Posterior cingulate gyrus (tissue), 11 donors: ENCODE data around the gene DDX24.
A peak's percentile ranks its signal among the peaks of the same experiment; 100 is the strongest.

Experiments used
- DNase-seq, 10 donors: peaks; one replicate each; pipeline versions ENCODE4 v3.0.0 to v3.0.0-alpha.2; 2020 to 2021; ENCODE audit warnings: mixed read lengths in 3 of 10
- intact Hi-C: fragments of 100-400 bp; cut with DNase I; formaldehyde crosslinking; loops from one replicate; pipeline ENCODE4 v1.15.1; 2023

Gene DDX24

DNA sequence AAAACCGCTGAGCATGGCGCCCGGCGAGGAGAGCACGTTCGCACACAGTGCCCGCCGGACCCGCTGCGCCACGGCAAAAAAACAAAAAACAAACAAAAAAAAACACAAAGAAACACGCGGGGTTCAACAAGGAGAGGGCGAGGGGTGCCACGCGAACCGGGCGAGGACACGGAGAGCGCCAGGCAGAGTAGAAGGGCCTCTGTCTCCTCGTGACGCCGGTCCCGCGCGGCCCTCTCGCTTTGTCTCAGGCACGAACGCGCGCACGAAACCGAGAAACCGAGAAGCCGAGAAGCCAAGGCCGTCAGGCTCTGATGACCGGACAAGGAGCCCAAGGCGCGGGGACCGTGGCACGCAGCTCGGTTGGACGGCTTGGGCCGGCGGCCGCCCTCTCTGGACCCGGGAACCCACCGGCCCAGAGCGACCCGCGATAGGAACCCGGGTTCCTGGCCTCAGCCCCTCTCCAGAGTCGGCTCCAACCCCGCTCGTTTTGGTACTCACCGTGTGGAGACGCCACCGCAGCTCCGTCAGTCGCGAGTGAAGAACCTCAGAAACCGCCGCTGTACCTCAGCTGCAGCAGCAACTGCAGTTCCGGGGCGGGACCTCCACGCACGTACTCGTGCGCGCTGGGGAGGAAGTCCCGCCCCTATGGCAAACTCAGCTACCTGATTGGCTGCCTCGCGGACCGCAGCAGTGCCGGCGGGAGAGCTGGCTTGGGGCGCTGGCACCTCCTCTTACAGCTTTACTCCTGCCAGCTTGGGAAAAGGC lies at the start of gene DDX24, which contains the start of gene IFI27L1:
DDX24 (minus strand) TSS at position 582 of the 765 bp plus-strand sequence. CDS start 1,460 bp downstream, outside the sequence.
IFI27L1 (plus strand) TSS at position 690 of the 765 bp plus-strand sequence. CDS start 15,628 bp downstream, outside the sequence.
- DNase-seq = peak; percentile 94 to 100 (median 98)
- intact Hi-C loops = loop anchor here (2.0 to 5.0 kb wide), 3 partner anchors 46 to 96 kb away; partner anchors contain the start of gene IFI27L2

GRCh38 chr14:94129758-94130414 lies 48.9 kb upstream of the DDX24 start:
- DNase-seq = no peak
- intact Hi-C loops = loop anchor here (2.0 to 5.0 kb wide), 2 partner anchors 48 to 357 kb away; partner anchors contain the start of genes DDX24 and IFI27L1

DNA sequence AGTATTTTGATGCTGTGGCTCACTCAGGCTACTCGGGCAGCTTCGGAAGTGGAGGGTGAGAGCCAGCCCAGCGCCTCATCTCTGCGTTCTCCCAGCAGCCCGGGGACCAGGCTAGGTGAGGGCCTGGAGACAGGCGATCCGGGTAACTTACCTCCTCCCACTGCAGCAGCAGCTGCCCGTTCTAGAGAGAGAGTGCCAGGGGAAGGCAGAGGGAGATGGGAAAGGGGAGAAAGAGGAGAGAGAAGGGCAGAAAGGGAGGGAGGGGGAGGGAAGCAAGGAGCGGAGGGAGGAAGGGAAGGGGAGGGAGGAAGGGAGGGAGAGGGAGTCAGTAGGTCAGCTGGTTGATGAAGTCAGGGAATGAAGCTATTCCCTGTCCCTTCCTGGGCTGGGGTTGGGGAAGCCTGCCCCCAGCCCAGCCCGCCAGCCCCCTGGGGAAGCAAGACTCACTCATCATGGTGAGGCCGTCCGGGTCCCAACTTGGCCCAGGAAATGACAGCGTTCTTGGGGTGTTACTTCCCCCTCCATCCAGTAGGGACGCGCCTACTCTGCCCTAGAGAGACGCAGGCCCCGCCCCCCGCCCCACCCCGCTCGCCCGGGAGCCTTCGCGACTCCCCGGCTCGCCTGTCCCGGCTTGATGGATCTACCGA lies 48.2 kb upstream of the DDX24 start, which contains the start of gene IFI27L2:
IFI27L2 (minus strand) TSS at position 494 of the 647 bp plus-strand sequence; CDS start at position 454, 40 bp downstream.
- peak; percentile 57 to 94 (median 72) for DNase-seq

DNA sequence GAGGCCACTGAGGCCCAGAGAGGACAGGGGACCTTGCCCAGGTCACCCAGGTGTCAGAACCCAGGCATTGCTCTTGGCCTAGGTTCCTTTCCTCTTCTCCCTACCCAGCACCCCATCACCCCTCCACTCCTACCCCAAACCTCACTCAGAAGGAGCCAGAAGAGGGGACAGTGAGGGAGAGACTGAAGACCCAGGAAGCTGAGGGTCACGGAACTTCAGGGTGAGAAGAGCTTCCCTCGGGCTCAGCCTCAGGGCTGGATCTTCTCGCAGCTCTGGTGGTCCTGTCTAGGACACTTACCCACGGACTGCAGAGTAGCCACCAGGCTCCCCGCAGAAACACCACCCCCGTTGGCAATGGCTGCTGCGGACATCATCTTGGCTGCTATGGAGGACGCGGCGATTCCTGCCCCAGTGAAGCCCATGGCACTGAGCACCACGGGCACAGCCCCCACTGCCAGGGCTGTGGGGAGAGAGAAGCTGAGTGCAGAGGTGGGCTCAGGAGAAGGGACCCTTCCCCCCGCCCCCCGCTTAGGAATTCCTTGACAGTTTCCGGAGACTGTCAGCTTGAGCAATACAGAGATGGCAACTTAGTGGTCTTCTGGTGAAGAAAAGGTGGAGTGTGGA lies 47.3 kb upstream of the DDX24 start:
- no peak for DNase-seq
- intact Hi-C loops = loop anchor here (5.0 kb wide), 1 partner anchor 46 kb away; the partner anchor contains the start of genes DDX24 and IFI27L1

More for the DNA sequence above, 48.2 kb upstream of the DDX24 start, which contains the start of gene IFI27L2:
- intact Hi-C loops = loop anchor here (5.0 kb wide), 1 partner anchor 47 kb away; the partner anchor contains the start of genes DDX24 and IFI27L1

DNA sequence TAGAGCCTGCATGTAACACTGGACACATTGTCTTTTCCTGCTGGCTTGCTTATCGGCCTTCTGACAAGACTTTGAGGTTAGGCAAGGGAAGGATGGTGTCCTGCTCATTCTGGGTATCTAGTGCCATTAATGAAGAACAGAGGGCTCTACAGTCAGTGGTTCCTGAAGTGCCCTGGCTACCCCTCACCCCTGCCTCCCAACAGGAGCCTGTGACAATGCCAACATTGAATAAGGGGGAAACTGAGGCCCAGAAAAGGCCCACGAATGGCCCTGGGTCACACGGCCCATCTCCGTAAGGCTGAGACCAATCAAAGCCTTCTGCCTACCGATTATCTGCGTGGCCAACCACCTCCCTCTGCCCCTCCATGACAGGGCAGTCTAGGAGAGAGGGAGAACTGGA lies 46.3 kb upstream of the DDX24 start:
- DNase-seq = no peak
- intact Hi-C loops = loop anchor here (5.0 kb wide), 1 partner anchor 45 kb away; the partner anchor contains the start of genes DDX24 and IFI27L1

- DNase-seq = no peak
- intact Hi-C loops = loop anchor here (5.0 kb wide), 1 partner anchor 44 kb away; the partner anchor contains the start of genes DDX24 and IFI27L1
These were observed 45.8 kb upstream of the DDX24 start for GRCh38 chr14:94126800-94127199.

DNA sequence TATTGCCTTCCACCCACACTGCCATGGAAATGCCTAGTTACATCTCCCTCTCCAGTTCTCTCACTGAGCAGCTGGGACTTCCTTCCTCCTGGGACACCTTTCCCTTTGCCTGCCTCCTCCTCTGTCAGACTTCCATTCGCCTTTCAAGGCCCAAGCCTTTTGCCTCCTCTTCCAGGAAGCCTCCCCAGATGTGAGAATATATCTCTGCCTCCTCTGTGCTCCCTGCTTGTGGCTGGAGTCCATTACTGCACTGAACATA lies 45.3 kb upstream of the DDX24 start:
- intact Hi-C loops = loop anchor here (5.0 kb wide), 1 partner anchor 44 kb away; the partner anchor contains the start of genes DDX24 and IFI27L1
- DNase-seq = no peak

- no peak for DNase-seq
- intact Hi-C loops = loop anchor here (5.0 kb wide), 1 partner anchor 44 kb away; the partner anchor contains the start of genes DDX24 and IFI27L1
These were observed 44.8 kb upstream of the DDX24 start for GRCh38 chr14:94125659-94126418.

DNA sequence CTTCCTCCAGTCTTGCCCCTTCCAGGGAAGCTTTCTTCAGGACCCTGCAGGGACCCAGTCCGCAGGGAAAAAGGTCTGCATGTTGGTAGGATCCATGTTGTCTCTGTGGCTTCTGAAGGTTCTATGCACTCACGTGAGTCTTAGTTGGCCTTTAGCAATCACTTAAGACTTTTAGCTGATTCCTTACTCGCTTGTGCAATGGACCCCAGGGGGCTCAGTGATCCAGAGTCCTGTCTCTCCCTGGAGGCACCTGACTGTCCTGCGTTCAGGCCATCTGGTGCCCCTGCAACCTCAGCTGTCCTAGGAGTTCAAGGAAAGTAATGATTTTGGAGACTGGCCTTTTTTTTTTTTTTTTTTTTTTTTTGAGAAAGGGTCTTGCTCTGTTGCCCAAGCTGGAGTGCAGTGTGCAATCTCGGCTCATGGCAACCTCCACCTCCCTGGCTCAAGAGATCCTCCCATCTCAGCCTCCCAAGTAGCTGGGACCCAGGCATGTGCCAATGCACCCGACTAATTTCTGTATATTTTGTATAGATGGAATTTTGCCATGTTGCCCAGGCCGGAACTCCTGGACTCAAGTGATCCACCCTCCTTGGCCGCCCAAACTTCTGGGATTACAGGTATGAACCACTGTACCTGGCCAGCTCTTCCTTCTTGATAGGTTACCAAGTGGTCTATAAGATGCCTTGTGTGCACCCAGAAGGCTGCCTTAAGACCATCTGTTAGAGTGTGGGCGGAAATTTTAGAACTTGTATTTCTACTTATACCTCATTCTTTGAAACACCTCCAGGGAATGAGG lies 43.8 kb upstream of the DDX24 start:
- intact Hi-C loops = loop anchor here (5.0 kb wide), 1 partner anchor 42 kb away; the partner anchor contains the start of genes DDX24 and IFI27L1
- no peak for DNase-seq

- intact Hi-C loops = no loop called here
- DNase-seq = no peak
These were observed 42.9 kb upstream of the DDX24 start for GRCh38 chr14:94123868-94124267.

- intact Hi-C loops = no loop called here
- no peak for DNase-seq
These were observed 42.3 kb upstream of the DDX24 start for GRCh38 chr14:94123296-94123695.

DNA sequence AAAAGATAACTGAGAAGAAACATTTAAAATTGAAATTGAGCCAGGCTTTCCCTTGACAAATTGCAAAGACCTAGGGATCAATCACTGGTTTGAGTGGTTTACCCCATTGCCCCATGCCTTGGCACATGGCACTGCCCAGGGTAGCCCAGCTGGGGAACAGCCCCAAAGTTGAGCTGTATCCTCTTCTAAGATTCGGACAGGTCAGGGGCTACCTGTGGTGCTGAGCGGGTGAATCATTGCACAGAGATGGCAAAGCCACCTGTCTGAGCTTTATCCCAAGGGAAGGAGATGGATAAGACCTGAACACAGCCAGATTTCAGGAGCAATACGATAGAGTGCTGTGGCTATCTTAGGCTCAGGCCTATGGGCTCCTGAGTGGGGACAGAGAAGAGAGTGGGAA lies 41.4 kb upstream of the DDX24 start:
- DNase-seq = no peak
- intact Hi-C loops = no loop called here

DNA sequence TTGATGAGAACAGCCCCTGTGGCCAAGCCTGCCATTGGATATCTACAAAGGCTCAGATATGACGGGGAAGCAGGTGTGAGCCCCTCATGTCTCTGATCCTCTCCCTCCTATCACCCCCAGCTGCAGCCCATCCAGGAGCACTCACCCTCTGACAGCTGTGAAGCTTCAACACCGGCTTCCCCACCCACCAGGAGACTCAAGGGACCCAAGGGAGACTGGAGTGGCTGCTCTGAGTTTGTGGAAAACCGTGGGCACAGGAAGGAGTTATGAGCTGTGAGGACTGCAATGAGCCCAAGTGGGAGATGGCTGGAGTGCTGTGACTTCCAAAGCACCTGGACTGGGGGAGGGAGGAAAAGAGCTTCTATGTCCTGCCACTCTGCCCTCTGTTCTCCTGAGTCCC lies 40.5 kb upstream of the DDX24 start:
- DNase-seq = no peak
- intact Hi-C loops = no loop called here

DNA sequence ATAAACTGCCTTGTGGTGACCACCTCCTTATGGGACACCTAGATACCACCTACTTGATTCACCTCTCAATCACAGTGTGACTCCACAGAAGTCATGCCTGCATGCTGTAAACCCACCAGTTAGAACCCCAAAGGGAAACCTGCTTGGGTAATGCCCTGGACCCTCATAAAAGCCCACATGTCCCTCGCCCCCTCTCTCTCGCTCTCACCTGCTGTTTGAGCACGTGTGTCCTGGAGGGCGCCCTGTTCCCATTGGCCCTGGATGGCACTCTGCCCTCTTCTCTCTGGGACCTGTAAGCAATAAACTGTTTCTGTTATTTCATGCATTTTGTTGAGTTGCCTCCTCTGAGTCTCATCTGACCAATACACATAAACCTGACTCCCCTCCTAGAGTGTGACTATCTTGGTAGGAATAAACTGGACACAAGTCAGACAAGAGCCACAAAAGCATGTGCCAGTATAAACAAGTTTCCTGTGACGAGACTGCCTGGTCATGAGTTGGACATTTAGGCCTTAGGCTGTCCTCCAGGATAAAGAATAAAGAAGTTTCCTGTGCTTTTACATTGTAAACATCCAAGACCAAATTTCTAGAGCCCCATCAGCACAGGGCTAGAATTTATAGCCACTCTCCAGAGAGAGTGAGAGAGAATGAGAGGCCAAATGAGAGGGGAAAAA lies 39.8 kb upstream of the DDX24 start:
- intact Hi-C loops = no loop called here

GRCh38 chr14:94119071-94119470 lies 38.1 kb upstream of the DDX24 start:
- no peak for DNase-seq
- intact Hi-C loops = no loop called here

More for the DNA sequence above, 39.8 kb upstream of the DDX24 start:
- no peak for DNase-seq

DNA sequence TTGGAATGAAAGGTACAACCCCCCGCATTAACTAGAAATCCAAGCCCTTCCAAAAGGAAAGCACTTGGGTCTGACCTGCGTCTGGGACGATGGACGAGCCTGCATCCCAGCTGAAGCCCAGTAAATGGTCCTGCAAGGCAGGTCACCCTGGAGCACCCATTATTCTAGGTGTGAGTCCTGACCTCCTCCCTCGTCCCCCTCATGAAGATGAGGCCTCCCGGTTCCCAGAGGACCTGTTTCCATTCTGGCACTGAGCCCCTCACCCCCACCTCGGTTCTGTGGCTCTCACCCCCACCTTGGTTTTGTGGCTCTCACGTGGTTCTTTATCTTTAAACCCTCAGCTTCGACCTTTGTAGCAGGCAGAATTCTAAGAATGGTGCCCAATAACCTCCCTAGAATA lies 36.9 kb upstream of the DDX24 start:
- intact Hi-C loops = no loop called here
- DNase-seq = no peak

GRCh38 chr14:94116701-94117100 lies 35.7 kb upstream of the DDX24 start:
- intact Hi-C loops = no loop called here
- DNase-seq = no peak

- DNase-seq = no peak
- intact Hi-C loops = no loop called here
These were observed 34.6 kb upstream of the DDX24 start for GRCh38 chr14:94115631-94116030.
